Cardiac fibroblast (primary cell): ENCODE data around the gene UBN1.

Source experiments
- DNase-seq, 2 donors: peaks; one replicate each; pipeline versions ENCODE4 v3.0.0 to v3.0.0-alpha.2; 2010; ENCODE audit warnings: low read depth in 2 of 2
- H3K4me3 ChIP-seq, 2 donors: replicated peaks in 1 of 2; 1 replicate in 1 of 2; 2 replicates in 1 of 2; pipeline ENCODE4 v1.5.1; 2011; ENCODE audit warnings: low read depth in 2 of 2, low read length in 2 of 2, mild to moderate bottlenecking in 2 of 2, moderate library complexity in 1 of 2
- TF ChIP-seq, protein P1 (sequence below): IDR thresholded peaks from one replicate; pipeline ENCODE4 v1.5.1; 2011; ENCODE audit warnings: low read depth, mild to moderate bottlenecking, low read length, inconsistent platforms

The UBN1 gene

DNA sequence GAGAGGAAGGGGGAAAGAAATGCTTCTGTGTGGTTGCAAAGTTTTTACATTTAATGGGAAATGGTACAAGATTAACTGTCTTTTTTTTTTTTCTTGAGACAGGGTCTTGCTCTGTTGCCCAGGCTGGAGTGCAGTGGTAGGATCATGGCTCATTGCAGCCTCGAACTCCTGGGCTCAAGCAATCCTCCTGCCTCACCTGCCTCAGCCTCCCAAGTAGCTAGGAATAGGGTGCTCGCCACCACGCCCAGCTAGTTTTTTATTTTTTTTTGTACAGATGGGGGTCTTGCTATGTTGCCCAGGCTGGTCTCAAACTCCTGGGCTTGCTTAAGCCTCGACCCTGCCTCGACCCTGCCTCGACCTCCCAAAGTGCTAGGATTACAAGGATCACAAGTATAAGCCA, 41.0 kb upstream of the UBN1 start:
- TF ChIP-seq, protein P1, sequence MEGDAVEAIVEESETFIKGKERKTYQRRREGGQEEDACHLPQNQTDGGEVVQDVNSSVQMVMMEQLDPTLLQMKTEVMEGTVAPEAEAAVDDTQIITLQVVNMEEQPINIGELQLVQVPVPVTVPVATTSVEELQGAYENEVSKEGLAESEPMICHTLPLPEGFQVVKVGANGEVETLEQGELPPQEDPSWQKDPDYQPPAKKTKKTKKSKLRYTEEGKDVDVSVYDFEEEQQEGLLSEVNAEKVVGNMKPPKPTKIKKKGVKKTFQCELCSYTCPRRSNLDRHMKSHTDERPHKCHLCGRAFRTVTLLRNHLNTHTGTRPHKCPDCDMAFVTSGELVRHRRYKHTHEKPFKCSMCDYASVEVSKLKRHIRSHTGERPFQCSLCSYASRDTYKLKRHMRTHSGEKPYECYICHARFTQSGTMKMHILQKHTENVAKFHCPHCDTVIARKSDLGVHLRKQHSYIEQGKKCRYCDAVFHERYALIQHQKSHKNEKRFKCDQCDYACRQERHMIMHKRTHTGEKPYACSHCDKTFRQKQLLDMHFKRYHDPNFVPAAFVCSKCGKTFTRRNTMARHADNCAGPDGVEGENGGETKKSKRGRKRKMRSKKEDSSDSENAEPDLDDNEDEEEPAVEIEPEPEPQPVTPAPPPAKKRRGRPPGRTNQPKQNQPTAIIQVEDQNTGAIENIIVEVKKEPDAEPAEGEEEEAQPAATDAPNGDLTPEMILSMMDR, result no peak
- no peak for DNase-seq
- no peak overlapping the region for H3K4me3 ChIP-seq

DNA sequence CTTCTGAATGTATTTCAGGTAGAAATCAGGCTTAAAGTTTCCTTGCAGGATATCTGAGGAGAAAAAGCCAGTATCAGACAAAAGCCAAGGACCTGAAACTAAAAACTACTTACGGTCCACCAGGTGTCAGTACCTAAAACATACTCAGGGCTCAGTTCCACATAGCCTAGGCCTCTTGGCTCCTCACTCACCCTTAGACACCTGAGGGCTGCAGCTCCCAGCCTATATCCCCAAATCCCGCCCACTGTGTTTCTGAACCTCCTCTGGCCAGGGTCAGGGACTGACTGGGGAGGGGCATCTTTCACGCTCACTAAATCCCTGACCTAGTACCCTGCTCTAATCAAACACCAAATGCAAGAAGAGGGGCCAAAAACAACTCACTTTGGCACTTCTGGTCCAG, 36.0 kb upstream of the UBN1 start:
- TF ChIP-seq, protein P1, result no peak
- no peak for DNase-seq
- no peak overlapping the region for H3K4me3 ChIP-seq

DNA sequence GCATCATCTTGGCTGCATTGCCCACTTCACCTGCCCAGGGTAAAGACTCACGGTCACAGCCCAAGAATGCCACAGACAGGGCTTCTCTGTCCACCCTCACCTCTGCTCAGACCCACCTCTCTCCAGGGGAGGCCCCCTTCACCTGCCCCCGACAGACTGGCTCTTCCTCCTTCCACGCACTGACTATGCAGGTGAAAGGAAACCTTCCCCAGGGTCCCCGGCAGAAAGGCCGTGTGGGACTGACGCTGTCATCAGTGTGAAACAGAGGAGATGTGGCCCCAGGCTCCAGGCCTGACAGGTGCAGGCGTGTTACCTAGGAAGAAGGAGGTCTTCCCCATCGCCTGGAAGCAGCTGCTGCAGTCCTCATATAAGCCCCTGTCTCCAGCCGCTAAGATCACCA, 35.5 kb upstream of the UBN1 start:
- DNase-seq, result no peak
- H3K4me3 ChIP-seq, result no peak overlapping the region
- TF ChIP-seq, protein P1, result no peak

DNA sequence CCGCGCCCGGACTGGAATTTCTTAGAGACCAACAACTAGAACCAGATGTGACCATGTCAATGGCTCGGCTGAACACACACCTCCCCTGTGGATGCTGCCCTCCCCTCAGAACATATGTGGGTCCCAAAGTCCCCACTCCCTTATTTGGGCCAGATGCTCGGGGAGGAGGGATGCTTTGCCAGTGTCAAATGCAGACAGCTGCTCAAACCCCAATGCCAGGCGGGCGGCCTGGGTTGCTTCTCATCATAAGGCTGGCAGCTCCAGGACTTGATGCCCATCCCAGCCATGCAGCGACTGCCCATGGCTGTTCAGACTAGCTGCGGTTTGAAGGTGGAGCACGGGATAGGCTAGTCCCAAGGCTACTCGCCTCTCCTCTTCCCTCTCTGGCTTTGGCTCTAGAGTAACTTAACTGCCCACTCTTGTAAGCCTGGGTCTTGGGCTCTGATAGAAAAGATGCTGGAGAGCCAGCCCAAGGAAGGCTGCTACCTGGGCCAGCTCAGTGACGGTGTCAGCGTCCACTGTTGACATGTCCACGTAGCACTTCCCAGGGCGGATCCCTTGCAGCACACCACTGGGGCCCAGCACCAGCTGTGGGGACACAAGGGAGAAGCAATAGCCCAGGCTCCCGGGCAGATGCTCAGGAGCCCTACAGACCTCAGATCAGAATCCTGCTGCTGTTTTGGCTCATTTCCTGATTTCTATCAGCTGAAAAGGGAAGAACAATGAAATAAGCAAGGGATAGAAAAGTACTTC, 33.9 kb upstream of the UBN1 start:
- no peak overlapping the region for H3K4me3 ChIP-seq
- TF ChIP-seq, protein P1, result no peak
- no peak for DNase-seq

DNA sequence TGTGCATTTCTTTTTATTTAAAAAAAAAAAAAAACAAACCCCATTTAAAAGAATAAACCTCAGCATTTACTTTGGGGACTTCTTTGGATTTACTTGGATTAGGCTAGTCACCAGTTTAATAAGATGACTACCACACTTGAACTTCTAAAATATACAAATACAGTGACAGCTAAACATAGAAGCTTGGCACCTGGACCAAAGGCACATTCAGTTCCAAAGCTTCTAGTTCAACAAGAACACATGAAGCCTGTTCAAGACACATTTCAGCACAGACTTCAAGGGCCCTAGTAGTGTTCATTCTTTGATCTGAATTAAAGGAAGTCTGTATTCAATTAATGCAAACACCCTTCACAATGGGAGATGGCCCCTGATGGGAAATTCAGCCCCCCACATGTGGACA, 33.2 kb upstream of the UBN1 start:
- H3K4me3 ChIP-seq, result no peak overlapping the region
- TF ChIP-seq, protein P1, result no peak
- DNase-seq, result no peak

DNA sequence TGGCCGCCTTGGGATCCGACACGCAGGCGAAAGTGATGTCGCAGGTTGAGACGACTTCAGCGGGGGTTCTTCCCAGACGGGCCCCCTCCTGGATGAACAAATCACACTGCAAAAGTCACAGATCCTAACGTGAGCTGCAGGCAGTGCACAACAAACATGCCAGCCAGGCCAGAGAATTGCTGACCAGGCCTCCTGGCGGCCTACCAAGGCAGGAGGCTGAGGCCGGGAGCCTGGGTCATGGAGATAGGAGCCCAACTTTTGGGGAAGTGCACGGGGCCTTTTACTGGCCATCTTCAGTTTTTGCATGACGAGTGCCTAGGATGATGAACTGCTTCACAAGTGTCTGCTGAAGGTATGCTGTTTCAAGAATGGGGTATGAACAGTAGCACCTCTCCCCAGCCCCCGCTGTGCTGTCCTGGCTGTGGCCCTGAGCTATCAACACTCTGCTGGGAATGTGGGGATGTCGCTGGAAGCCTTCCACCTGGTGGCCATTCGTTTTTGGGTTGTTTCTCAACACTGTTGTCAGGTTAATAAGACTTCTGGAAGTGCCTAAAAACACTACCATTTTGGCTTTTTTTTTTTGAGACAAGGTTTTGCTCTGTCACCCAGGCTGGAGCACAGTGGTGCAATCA, 32.6 kb upstream of the UBN1 start:
- TF ChIP-seq, protein P1, result no peak
- peak in 1 of 2 donors; percentile 16 for DNase-seq
- no peak overlapping the region for H3K4me3 ChIP-seq
